ENCODE data around the gene NPAS2. TPM values are rescaled to one million over a fixed set of nuclear protein-coding genes. Genes with fewer than 3 reads are reported as not detected.

The NPAS2 gene
- total RNA-seq, 1 donor from 2014 or later, result 72.6 TPM

GRCh38 chr2:100862081-100862480 is 42.1 kb downstream of the NPAS2 start:
- H3K27me3 ChIP-seq, result no peaks in the 10 kb centered on the region

DNA sequence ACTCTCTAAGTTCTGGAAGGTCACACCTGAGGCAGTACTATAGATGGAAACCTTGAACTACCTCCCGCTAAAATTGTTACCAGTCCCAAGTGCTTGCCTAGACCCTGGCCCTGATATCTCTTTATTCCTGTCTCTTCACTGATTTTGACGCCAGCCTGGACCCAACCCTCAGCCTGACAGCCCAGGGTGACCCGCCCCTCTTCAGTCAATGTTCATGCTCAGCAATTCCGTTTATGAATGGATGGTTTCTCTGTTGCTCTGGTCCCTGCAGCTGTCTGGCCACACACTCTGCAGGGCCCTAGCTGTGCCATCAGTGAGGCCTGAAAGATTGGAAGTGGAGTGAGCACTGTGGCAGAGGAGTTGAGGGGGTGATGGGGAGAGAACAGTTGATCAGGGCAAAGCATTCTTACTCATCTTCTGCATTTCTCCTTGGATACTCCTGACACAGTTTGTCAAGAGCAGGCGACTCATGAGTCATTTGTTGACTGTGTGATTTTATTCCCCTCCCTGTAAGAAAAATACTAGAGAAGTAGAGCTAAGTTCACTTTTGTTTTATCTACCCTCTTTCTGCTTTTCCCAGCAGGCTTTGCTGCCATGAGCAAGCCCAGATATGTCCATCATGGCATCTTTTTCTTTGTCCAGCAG is 46.0 kb downstream of the NPAS2 start:
- H3K27me3 ChIP-seq, result no peaks in the 10 kb centered on the region
- H3K36me3 ChIP-seq, result no peaks in the 10 kb centered on the region
- H3K9me3 ChIP-seq, result peaks cover 0 to 15% of the 10 kb centered on the region in 2 donors
- no peak overlapping the region for H3K4me3 ChIP-seq
- no peak overlapping the region for H3K27ac ChIP-seq
- no peak for DNase-seq (ENCODE audit: low spot score in 2 of 2)
- intact Hi-C loops (cut with DNase I), result no loop called here
- H3K4me1 ChIP-seq, result no peaks in the 10 kb centered on the region
- TF ChIP-seq, protein P1, sequence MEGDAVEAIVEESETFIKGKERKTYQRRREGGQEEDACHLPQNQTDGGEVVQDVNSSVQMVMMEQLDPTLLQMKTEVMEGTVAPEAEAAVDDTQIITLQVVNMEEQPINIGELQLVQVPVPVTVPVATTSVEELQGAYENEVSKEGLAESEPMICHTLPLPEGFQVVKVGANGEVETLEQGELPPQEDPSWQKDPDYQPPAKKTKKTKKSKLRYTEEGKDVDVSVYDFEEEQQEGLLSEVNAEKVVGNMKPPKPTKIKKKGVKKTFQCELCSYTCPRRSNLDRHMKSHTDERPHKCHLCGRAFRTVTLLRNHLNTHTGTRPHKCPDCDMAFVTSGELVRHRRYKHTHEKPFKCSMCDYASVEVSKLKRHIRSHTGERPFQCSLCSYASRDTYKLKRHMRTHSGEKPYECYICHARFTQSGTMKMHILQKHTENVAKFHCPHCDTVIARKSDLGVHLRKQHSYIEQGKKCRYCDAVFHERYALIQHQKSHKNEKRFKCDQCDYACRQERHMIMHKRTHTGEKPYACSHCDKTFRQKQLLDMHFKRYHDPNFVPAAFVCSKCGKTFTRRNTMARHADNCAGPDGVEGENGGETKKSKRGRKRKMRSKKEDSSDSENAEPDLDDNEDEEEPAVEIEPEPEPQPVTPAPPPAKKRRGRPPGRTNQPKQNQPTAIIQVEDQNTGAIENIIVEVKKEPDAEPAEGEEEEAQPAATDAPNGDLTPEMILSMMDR (IDR thresholded peaks at IDR 0.05), result no peak

More at GRCh38 chr2:100862081-100862480, 42.1 kb downstream of the NPAS2 start:
- H3K36me3 ChIP-seq, result no peaks in the 10 kb centered on the region
- intact Hi-C loops (cut with DNase I), result no loop called here
- TF ChIP-seq, protein P1 (IDR thresholded peaks at IDR 0.05), result no peak
- DNase-seq (ENCODE audit: low spot score in 2 of 2), result no peak
- no peak overlapping the region for H3K27ac ChIP-seq
- H3K9me3 ChIP-seq, result no peaks in the 10 kb centered on the region
- H3K4me1 ChIP-seq, result no peaks in the 10 kb centered on the region
- no peak overlapping the region for H3K4me3 ChIP-seq

DNA sequence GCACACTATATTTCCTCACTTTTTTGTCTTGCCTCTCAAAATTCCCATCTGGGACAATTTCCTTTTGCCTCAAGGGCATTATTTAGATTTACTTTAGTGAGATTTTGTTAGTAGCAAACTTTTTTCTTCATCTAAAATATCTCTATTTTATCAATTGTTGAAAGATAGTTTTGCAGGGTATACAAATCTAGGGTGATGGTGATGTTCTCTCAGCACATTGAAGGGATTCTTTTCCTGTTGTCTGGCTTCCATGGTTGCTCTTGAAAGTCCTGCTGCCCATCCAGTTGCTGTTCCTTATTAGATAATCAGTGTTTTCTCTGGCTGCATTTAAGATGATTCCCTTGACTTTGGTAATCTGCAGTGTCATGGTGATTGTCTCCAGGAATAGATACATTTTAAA is 48.1 kb downstream of the NPAS2 start:
- DNase-seq (ENCODE audit: low spot score in 2 of 2), result no peak
- no peaks in the 10 kb centered on the region for H3K27me3 ChIP-seq
- intact Hi-C loops (cut with DNase I), result no loop called here
- no peaks in the 10 kb centered on the region for H3K36me3 ChIP-seq
- H3K9me3 ChIP-seq, result peaks cover 0 to 15% of the 10 kb centered on the region in 2 donors
- TF ChIP-seq, protein P1 (IDR thresholded peaks at IDR 0.05), result no peak
- no peaks in the 10 kb centered on the region for H3K4me1 ChIP-seq
- no peak overlapping the region for H3K27ac ChIP-seq
- H3K4me3 ChIP-seq, result no peak overlapping the region

- Histone ChIP-seq H3K27me3 (no peaks in the 10 kb centered on the region), H3K4me3 (no peak overlapping the region), H3K36me3 (no peaks in the 10 kb centered on the region), H3K27ac (no peak overlapping the region), H3K4me1 (no peaks in the 10 kb centered on the region), H3K9me3 (peaks cover 0 to 15% of the 10 kb centered on the region in 2 donors)
- TF ChIP-seq, protein P1 (IDR thresholded peaks at IDR 0.05), result no peak
- intact Hi-C loops (cut with DNase I), result no loop called here
- DNase-seq (ENCODE audit: low spot score in 2 of 2), result no peak
These were observed 49.2 kb downstream of the NPAS2 start for GRCh38 chr2:100869120-100869519.

GRCh38 chr2:100870652-100871531 is 51.0 kb downstream of the NPAS2 start:
- intact Hi-C loops (cut with DNase I), result no loop called here
- peaks cover 0 to 7% of the 10 kb centered on the region in 2 donors for H3K4me1 ChIP-seq
- TF ChIP-seq, protein P1 (IDR thresholded peaks at IDR 0.05), result no peak
- H3K36me3 ChIP-seq, result no peaks in the 10 kb centered on the region
- H3K4me3 ChIP-seq, result no peak overlapping the region
- H3K27me3 ChIP-seq, result no peaks in the 10 kb centered on the region
- peaks cover 0 to 15% of the 10 kb centered on the region in 2 donors for H3K9me3 ChIP-seq
- no peak overlapping the region for H3K27ac ChIP-seq
- no peak for DNase-seq (ENCODE audit: low spot score in 2 of 2)

Measured in ascending aorta (tissue), 2 donors.